NCI-H1048 (cell line): Measurements from ENCODE around the gene TP73.

Source experiments
- DNase-seq: peaks from one replicate; lab custom pipeline; 2025; lab: John Stamatoyannopoulos, UW

Gene TP73

GRCh38 chr1:3729594-3730542 is 77.6 kb downstream of the TP73 start:
- no peak for DNase-seq

GRCh38 chr1:3730543-3731247 is 78.4 kb downstream of the TP73 start:
- no peak for DNase-seq

GRCh38 chr1:3731583-3732433 is 79.5 kb downstream of the TP73 start:
- no peak for DNase-seq

GRCh38 chr1:3732434-3733093 is 80.2 kb downstream of the TP73 start:
- DNase-seq = no peak

GRCh38 chr1:3733094-3733882 is 81.0 kb downstream of the TP73 start:
- DNase-seq = no peak

- no peak for DNase-seq
Observed at GRCh38 chr1:3733883-3734589, 81.7 kb downstream of the TP73 start.

- DNase-seq = no peak
Observed at GRCh38 chr1:3734602-3735001, 82.3 kb downstream of the TP73 start.

GRCh38 chr1:3735027-3735681 is 82.8 kb downstream of the TP73 start:
- no peak for DNase-seq

GRCh38 chr1:3735688-3736087 is 83.4 kb downstream of the TP73 start:
- DNase-seq = no peak

GRCh38 chr1:3736131-3736561 is 83.8 kb downstream of the TP73 start:
- DNase-seq = no peak

GRCh38 chr1:3736708-3737107 is 84.4 kb downstream of the TP73 start:
- no peak for DNase-seq

GRCh38 chr1:3738943-3739342 is 86.6 kb downstream of the TP73 start:
- DNase-seq = no peak

- DNase-seq = no peak
Observed at GRCh38 chr1:3740042-3740441, 87.7 kb downstream of the TP73 start.

- no peak for DNase-seq
Observed at GRCh38 chr1:3740752-3741151, 88.4 kb downstream of the TP73 start.

GRCh38 chr1:3741566-3742438 is 89.5 kb downstream of the TP73 start:
- DNase-seq = no peak

- DNase-seq = no peak
Observed at GRCh38 chr1:3742439-3743298, 90.4 kb downstream of the TP73 start.

GRCh38 chr1:3743421-3743820 is 91.1 kb downstream of the TP73 start:
- no peak for DNase-seq

- no peak for DNase-seq
Observed at GRCh38 chr1:3743826-3744225, 91.5 kb downstream of the TP73 start.
